ENCODE results near the gene NADK2. TPM values are rescaled to one million over a fixed set of nuclear protein-coding genes. Genes with fewer than 3 reads are reported as not detected.
A peak's percentile ranks its signal among the peaks of the same experiment; 100 is the strongest.

Gene NADK2

GRCh38 chr5:36147681-36148080, 94.0 kb downstream of the NADK2 start:
- no peak overlapping the region for H3K27ac ChIP-seq (ENCODE audit: low read length, poor library complexity, severe bottlenecking)
- H2BK120ac ChIP-seq (ENCODE audit: low read depth, low read length) = no peak overlapping the region
- DNase-seq = no peak
- no peak overlapping the region for H3K23ac ChIP-seq (ENCODE audit: low read length in 2 of 2)
- H3K14ac ChIP-seq (ENCODE audit: low read length in 2 of 2) = no peak overlapping the region
- H4K8ac ChIP-seq (ENCODE audit: low read length) = no peak overlapping the region
- no peaks in the 10 kb centered on the region for H3K9me3 ChIP-seq (ENCODE audit: control insufficient read depth, low read length)
- H3K9ac ChIP-seq (ENCODE audit: low read length) = no peak overlapping the region
- H2BK5ac ChIP-seq (ENCODE audit: low read depth, low read length, poor library complexity, severe bottlenecking) = no peak overlapping the region
- no peak overlapping the region for H3K4me3 ChIP-seq (ENCODE audit: insufficient read depth in 1 of 2, low read depth in 1 of 2, low read length in 2 of 2)
- H3K4ac ChIP-seq (ENCODE audit: low read depth in 1 of 2, low read length in 2 of 2) = no peak overlapping the region
- no peak overlapping the region for H2BK15ac ChIP-seq (ENCODE audit: low read depth, poor library complexity, severe bottlenecking)
- no peak overlapping the region for H2AFZ ChIP-seq (ENCODE audit: low read depth, low read length)
- H3K79me1 ChIP-seq (replicated peaks; ENCODE audit: low read length, poor library complexity, severe bottlenecking) = peaks cover 19% of the 10 kb centered on the region
- no peak overlapping the region for H2BK12ac ChIP-seq (ENCODE audit: low read length in 2 of 2)
- no peaks in the 10 kb centered on the region for H3K27me3 ChIP-seq (ENCODE audit: control insufficient read depth in 1 of 2, insufficient read depth in 1 of 2, low read length in 2 of 2)
- WGBS = 25% methylated on average over 1 of the region's 2 CpGs
- H3K4me2 ChIP-seq (ENCODE audit: low read length, poor library complexity, severe bottlenecking) = no peak overlapping the region
- peaks cover 0 to 2% of the 10 kb centered on the region in 2 experiments for H3K36me3 ChIP-seq (ENCODE audit: control insufficient read depth in 1 of 2, insufficient read depth in 2 of 2, low read depth in 1 of 2, low read length in 2 of 2)
- no peak overlapping the region for H2AK5ac ChIP-seq (ENCODE audit: low read length, severe bottlenecking)
- H3K4me1 ChIP-seq (ENCODE audit: control insufficient read depth, insufficient read depth, low read depth, low read length) = peaks cover 2% of the 10 kb centered on the region
- no peak overlapping the region for H3K18ac ChIP-seq (ENCODE audit: low read depth in 1 of 2, low read length in 2 of 2)
- no peak overlapping the region for H4K91ac ChIP-seq (ENCODE audit: low read length)

GRCh38 chr5:36146390-36146789, 95.3 kb downstream of the NADK2 start:
- peaks cover 0 to 9% of the 10 kb centered on the region in 2 experiments for H3K36me3 ChIP-seq (ENCODE audit: control insufficient read depth in 1 of 2, insufficient read depth in 2 of 2, low read depth in 1 of 2, low read length in 2 of 2)
- no peaks in the 10 kb centered on the region for H3K27me3 ChIP-seq (ENCODE audit: control insufficient read depth in 1 of 2, insufficient read depth in 1 of 2, low read length in 2 of 2)
- H3K14ac ChIP-seq (ENCODE audit: low read length in 2 of 2) = no peak overlapping the region
- H3K9me3 ChIP-seq (ENCODE audit: control insufficient read depth, low read length) = no peaks in the 10 kb centered on the region
- 78% methylated on average over 3 of the region's 3 CpGs for whole genome bisulfite sequencing
- H4K91ac ChIP-seq (ENCODE audit: low read length) = no peak overlapping the region
- no peak overlapping the region for H3K18ac ChIP-seq (ENCODE audit: low read depth in 1 of 2, low read length in 2 of 2)
- H3K4ac ChIP-seq (ENCODE audit: low read depth in 1 of 2, low read length in 2 of 2) = no peak overlapping the region
- H2BK5ac ChIP-seq (ENCODE audit: low read depth, low read length, poor library complexity, severe bottlenecking) = no peak overlapping the region
- H2BK120ac ChIP-seq (ENCODE audit: low read depth, low read length) = no peak overlapping the region
- no peak for DNase-seq
- peaks cover 17% of the 10 kb centered on the region for H3K79me1 ChIP-seq (replicated peaks; ENCODE audit: low read length, poor library complexity, severe bottlenecking)
- no peak overlapping the region for H3K4me3 ChIP-seq (ENCODE audit: insufficient read depth in 1 of 2, low read depth in 1 of 2, low read length in 2 of 2)
- no peak overlapping the region for H2AK5ac ChIP-seq (ENCODE audit: low read length, severe bottlenecking)
- no peak overlapping the region for H3K4me2 ChIP-seq (ENCODE audit: low read length, poor library complexity, severe bottlenecking)
- no peak overlapping the region for H3K9ac ChIP-seq (ENCODE audit: low read length)
- no peak overlapping the region for H2BK15ac ChIP-seq (ENCODE audit: low read depth, poor library complexity, severe bottlenecking)
- H3K23ac ChIP-seq (ENCODE audit: low read length in 2 of 2) = no peak overlapping the region
- H3K27ac ChIP-seq (ENCODE audit: low read length, poor library complexity, severe bottlenecking) = no peak overlapping the region
- peaks cover 2% of the 10 kb centered on the region for H3K4me1 ChIP-seq (ENCODE audit: control insufficient read depth, insufficient read depth, low read depth, low read length)
- no peak overlapping the region for H2BK12ac ChIP-seq (ENCODE audit: low read length in 2 of 2)
- no peak overlapping the region for H2AFZ ChIP-seq (ENCODE audit: low read depth, low read length)
- H4K8ac ChIP-seq (ENCODE audit: low read length) = no peak overlapping the region

- Histone ChIP-seq H3K23ac (ENCODE audit: low read length in 2 of 2) (no peak overlapping the region), H3K9ac (ENCODE audit: low read length) (no peak overlapping the region), H3K4me1 (ENCODE audit: control insufficient read depth, insufficient read depth, low read depth, low read length) (no peaks in the 10 kb centered on the region), H3K4ac (ENCODE audit: low read depth in 1 of 2, low read length in 2 of 2) (no peak overlapping the region), H2BK12ac (ENCODE audit: low read length in 2 of 2) (no peak overlapping the region), H4K91ac (ENCODE audit: low read length) (no peak overlapping the region), H2AFZ (ENCODE audit: low read depth, low read length) (no peak overlapping the region), H4K8ac (ENCODE audit: low read length) (no peak overlapping the region), H2BK15ac (ENCODE audit: low read depth, poor library complexity, severe bottlenecking) (no peak overlapping the region), H3K9me3 (ENCODE audit: control insufficient read depth, low read length) (no peaks in the 10 kb centered on the region), H3K14ac (ENCODE audit: low read length in 2 of 2) (no peak overlapping the region), H3K4me3 (ENCODE audit: insufficient read depth in 1 of 2, low read depth in 1 of 2, low read length in 2 of 2) (no peak overlapping the region), H3K18ac (ENCODE audit: low read depth in 1 of 2, low read length in 2 of 2) (no peak overlapping the region), H3K36me3 (ENCODE audit: control insufficient read depth in 1 of 2, insufficient read depth in 2 of 2, low read depth in 1 of 2, low read length in 2 of 2) (peaks cover 0 to 18% of the 10 kb centered on the region in 2 experiments), H3K4me2 (ENCODE audit: low read length, poor library complexity, severe bottlenecking) (no peak overlapping the region), H3K27ac (ENCODE audit: low read length, poor library complexity, severe bottlenecking) (no peak overlapping the region), H3K79me1 (replicated peaks; ENCODE audit: low read length, poor library complexity, severe bottlenecking) (peaks cover 11% of the 10 kb centered on the region), H2AK5ac (ENCODE audit: low read length, severe bottlenecking) (no peak overlapping the region), H2BK120ac (ENCODE audit: low read depth, low read length) (no peak overlapping the region), H3K27me3 (ENCODE audit: control insufficient read depth in 1 of 2, insufficient read depth in 1 of 2, low read length in 2 of 2) (no peaks in the 10 kb centered on the region), H2BK5ac (ENCODE audit: low read depth, low read length, poor library complexity, severe bottlenecking) (no peak overlapping the region)
- no peak for DNase-seq
- WGBS = 98% methylated on average over 3 of the region's 4 CpGs
These were observed 96.4 kb downstream of the NADK2 start for GRCh38 chr5:36145311-36145710.

Small RNA genes lying within 50 kb of the gene (small RNA-seq; reads per million reads assigned to genes)
- gene MIR580 (ENCODE audit: low read depth) = 6.0 reads per million, percentile 63 among the genes with 10 or more reads in this experiment
- not detected for gene RNU6-1305P (ENCODE audit: low read depth)
